PC-9 (cell line): ENCODE data around the gene ARHGAP6.

Experiments
- EZH2 ChIP-seq: fragments of 200-600 bp; sonication (generic); IDR thresholded peaks from 2 replicates; pipeline ENCODE4 v1.8.0; 2017; ENCODE audit warnings: antibody characterized with exemption, low read depth
- TF ChIP-seq, protein P1 (sequence below): fragments of 200-600 bp; sonication (generic); conservative IDR thresholded peaks from 2 replicates; pipeline ENCODE4 v1.6.1; 2017; ENCODE audit warnings: mixed run types, antibody characterized with exemption, mild to moderate bottlenecking, moderate library complexity

DNA sequence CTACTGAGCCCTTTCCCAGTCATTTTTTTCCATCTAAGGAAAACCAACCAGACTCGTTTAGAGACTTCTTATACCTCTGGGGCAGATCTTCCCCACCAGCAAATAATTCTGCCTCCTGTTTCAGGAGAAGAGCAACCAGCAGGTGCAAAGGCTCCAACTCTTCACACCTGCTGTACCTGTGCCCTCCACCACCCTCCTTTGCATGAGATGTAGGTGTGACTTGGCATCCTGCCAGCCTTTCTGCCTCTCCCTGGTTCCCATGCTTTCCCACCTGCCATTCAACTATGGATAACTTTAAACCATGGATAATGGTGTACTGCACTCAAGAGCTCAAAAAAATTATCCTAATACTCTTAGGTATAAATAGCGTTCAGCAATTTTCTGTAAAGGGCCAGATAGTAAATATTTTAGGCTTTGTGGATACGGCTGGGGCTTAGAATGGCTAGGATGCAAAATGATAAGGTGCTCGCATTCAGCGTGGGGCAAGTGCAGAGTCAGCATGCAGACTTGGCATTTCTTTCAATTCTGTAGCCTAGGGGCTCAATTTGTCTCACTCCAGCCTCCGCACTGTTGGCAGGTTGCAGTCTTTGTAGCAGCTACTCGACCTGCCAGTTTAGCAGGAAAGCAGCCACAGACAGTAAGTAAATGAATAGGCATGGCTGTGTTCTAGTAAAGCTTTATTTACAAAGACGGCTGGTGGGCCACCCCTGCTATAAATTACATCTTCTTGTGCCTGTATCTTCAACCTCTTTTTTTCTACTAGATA lies 474.8 kb downstream of the ARHGAP6 start:
- TF ChIP-seq, protein P1, sequence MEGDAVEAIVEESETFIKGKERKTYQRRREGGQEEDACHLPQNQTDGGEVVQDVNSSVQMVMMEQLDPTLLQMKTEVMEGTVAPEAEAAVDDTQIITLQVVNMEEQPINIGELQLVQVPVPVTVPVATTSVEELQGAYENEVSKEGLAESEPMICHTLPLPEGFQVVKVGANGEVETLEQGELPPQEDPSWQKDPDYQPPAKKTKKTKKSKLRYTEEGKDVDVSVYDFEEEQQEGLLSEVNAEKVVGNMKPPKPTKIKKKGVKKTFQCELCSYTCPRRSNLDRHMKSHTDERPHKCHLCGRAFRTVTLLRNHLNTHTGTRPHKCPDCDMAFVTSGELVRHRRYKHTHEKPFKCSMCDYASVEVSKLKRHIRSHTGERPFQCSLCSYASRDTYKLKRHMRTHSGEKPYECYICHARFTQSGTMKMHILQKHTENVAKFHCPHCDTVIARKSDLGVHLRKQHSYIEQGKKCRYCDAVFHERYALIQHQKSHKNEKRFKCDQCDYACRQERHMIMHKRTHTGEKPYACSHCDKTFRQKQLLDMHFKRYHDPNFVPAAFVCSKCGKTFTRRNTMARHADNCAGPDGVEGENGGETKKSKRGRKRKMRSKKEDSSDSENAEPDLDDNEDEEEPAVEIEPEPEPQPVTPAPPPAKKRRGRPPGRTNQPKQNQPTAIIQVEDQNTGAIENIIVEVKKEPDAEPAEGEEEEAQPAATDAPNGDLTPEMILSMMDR, result no peak
- no peak for TF ChIP-seq EZH2
